HG02943 (cell line): Measurements from ENCODE around the gene SLC6A11.

ENCODE experiments used
- ATAC-seq: cut with Tn5 transposase; IDR thresholded peaks from one replicate; pipeline ENCODE4 v1.9.1; 2021; ENCODE audit warnings: mild to moderate bottlenecking, low read depth, moderate library complexity; ENCODE audit not compliant: unreplicated experiment

SLC6A11 gene

DNA sequence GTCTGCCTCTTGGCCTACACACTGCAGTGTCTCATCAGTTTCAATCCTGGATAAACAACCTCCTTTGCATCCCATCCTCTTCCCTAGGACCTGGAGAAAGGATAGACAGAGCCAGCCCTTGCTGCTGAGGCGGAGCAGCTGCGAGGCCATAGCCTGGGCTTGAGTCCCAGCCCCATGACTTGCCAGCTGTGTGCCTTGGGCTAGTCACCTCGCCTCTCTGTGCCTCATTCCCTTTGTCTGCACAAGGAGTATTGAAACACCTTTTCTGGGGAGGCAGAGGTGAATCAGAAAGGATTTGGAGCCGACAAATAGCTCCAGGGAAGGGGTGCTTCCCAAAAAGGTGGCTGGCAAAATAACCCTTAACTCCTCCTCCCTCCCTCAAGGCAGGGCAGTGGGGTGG lies 111.5 kb downstream of the SLC6A11 start:
- ATAC-seq, result no peak

DNA sequence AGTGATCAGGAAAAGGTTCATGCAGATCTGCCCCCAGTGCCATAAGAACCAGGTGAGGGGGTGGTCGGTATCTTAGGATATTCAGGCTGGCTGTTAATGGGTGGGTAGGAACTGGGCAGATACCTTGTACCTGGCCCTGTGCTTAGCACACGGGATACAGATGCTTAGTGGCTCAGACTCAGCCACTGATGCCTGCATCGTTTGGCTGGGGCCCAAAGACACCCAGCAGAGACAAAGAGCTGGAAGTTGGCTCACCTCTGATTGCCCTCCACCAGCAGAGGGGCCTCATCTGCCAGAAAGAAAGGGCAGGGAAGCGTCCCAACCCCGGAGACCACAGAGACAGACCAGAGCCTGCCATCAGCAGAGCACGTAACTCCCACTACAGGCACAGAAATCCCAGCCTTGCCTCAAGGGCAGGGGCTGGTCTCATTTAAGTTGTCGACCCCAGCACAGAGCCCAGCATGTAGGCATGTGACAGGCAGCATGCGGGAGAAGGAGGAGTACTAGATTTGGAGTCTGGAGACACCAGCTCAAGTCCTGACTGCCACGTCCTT lies 112.5 kb downstream of the SLC6A11 start:
- no peak for ATAC-seq

DNA sequence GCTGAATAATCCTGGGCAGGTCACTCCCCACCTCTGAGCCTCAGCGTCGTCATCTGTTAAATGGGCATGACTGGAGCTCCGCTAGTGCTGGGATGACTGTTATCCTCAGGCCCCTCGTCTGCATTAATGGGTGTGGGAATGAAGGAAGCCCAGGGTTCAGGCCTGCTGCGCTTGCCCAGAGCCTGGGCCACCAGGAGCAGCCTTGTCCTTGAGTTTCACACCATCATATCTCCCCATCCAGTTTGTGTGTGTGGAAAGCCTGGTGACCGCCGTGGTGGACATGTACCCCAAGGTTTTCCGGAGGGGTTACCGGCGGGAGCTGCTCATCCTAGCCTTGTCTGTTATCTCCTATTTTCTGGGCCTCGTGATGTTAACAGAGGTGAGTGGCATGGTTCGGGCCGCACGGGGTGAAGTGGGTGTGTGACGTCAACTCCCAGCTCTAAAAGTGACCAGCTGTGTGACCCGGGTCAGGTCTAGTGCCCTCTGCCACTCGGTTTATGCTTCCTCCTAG lies 113.0 kb downstream of the SLC6A11 start:
- ATAC-seq, result no peak

GRCh38 chr3:10929978-10930665 lies 114.1 kb downstream of the SLC6A11 start:
- no peak for ATAC-seq

DNA sequence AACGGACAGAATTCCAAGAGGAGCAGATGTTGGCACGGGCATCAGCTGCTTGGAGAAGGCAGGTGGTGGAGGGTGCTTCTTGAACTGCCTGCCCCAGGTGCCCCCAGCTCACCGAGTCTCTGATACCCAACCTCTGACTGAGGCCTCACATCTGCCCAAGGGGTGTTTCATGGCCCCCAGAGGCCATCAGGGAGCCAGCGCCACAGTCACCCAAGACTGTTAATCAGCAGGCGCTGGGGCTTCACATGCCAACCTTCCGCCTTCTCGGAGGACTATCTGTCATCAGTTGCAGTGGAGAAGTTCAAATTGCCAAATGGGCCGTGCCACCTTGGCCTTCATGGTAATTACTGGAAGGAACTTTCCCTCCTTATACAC lies 114.6 kb downstream of the SLC6A11 start:
- ATAC-seq, result no peak

GRCh38 chr3:10932596-10932995 lies 116.6 kb downstream of the SLC6A11 start:
- ATAC-seq, result no peak

DNA sequence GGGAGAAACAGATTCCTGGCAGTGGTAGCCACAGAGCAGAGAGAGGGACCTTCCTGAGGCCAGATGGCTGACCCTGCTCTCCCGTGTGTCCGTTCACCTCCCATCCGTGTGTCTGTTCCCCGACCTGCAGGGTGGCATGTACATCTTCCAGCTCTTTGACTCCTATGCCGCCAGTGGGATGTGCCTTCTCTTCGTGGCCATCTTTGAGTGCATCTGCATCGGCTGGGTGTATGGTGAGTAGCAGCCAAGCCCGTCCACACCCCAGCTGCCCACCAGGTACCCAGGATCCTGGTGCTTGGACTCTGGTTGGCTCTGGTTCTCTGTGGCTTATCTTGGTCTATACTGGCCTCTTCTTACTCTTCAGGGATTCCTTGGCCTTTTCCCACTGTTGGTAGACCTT lies 117.0 kb downstream of the SLC6A11 start:
- no peak for ATAC-seq

DNA sequence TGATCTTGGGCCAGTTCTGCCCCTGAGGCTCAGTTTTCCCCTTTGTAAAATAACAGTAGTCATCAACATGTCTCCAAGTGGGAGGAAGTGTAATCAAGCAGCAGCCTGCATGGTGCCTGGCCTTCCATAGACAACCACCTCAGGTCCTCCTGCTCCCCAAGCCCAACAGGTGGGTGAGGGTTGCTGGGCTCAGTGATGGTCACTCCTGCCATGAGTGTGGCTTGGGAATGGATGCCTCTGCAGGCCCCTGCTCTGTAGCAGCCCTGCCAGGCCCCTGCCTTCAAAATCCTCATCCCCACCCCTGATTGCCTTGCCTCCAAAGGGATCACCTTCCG lies 117.4 kb downstream of the SLC6A11 start:
- ATAC-seq, result no peak

DNA sequence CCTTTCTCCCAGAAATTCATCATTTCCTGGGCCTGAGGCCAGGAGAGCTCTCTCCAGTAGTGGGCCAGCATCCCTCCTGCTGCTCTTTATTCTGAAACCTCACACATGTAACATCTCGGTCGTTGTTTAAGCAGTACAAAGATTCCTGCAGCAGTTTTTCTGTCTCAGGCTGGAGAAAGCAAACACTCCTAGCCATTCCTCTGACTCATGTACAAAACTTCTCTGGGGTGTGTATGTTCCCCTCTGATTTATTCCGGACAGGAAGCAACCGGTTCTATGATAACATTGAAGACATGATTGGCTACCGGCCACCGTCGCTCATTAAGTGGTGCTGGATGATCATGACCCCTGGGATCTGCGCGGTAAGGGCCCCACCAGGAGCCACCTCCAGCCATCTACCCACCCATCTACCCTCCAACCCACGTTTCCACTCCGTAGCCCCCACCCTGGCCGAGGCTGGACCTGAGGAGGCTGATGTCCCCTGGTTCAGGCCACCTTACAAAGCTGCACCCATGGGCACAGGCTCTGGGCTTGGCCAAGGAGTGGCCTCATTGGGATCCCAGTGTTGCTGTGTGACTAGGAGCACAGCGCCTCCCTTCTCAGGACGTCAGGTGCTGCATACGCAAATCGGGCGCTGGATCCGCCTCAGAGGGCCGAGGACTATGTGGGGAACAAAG lies 117.9 kb downstream of the SLC6A11 start:
- ATAC-seq, result no peak

- ATAC-seq, result no peak
Observed at GRCh38 chr3:10935028-10935427, 119.0 kb downstream of the SLC6A11 start.

- no peak for ATAC-seq
Observed at GRCh38 chr3:10935846-10936631, 120.0 kb downstream of the SLC6A11 start.

DNA sequence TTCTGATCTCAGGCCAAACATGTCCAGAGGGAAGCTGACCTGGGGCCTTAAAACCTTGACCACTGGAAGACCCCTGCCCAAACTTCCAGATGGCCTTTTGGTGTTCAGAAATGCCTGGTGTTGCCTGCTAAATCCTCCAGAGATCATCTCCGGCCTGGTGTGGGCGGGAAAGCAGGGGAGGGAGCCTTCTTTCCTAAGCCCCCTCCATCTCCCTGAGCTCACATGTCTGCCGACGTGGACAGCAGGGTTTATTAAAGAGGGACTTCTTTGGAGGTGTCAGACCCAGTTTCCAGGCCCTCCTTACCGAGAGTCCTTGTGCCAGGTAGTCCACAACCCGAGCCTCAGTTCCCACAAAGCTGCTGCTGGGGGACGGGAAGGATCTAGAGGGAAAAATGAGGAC lies 120.7 kb downstream of the SLC6A11 start:
- no peak for ATAC-seq

DNA sequence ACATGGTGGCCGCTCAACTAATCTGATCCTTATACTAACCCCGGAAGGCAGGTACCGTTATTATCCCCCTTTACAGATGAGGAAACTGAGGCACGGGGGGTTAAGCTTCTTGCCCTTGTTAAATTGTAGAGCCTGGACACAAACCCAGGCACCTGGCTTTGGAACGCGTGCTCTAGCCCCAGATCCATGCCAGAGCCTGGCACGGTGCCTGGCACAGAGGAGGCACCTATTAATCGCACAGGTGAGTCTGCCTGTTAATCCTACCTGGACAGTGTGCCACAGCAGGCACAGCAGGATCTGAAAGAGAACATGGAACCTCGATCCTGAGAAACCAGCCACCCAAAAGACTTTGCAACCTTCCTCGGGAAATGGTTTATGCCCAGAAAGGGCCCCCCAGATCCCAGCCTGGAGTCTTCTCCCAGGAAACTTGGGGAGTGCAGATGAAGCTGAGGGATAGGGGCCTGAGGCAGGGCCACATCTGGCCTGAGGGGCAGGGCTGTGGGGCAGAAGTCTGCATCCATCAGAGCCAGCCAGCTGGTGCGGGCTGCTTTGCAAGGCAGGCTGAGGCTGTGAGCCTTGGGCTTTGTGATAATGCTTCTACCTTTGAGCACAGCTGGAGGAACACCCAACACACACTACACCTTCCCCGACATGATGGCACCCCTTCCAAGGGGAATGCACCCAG lies 121.3 kb downstream of the SLC6A11 start:
- ATAC-seq, result no peak

DNA sequence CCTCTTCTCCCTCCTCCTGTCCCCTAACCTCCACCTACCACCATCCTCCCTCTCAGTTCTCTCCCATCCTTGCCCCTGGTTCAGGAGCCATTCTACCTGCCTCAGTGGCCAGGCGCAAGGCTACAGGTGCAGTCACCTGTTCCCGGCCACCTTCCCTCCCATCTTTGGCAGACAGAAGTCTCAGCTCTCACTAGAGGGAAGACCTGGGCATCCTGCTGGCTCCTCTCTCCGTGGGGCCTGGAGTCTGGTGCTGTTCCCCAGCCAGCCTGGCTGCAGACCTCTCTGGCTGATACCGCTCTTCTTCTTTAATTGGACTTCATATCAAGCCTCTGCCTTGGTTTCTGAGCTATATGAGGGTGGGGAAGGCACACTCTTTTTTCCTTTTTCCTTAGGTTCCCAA lies 123.5 kb downstream of the SLC6A11 start:
- no peak for ATAC-seq

- no peak for ATAC-seq
Observed at GRCh38 chr3:10940106-10940505, 124.1 kb downstream of the SLC6A11 start.

DNA sequence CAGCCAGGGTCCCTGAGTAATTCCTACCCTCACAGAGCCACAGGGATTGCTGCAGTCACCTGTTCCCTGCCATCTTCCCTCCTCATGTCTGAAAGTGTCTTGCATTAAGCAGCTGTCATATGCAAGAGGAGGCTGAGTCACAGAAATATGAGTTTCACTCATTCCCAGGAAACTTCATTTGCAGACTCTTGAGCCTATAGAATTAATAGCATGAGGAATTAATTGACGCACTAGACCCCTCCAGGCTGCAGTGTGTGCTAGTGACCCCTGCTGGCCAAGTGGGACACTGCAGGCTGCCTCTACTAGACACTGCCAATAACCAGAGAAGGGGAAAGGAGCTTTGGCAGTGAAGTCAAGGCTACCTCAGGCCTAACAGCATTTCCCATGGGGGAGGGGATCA lies 125.9 kb downstream of the SLC6A11 start:
- ATAC-seq, result no peak

DNA sequence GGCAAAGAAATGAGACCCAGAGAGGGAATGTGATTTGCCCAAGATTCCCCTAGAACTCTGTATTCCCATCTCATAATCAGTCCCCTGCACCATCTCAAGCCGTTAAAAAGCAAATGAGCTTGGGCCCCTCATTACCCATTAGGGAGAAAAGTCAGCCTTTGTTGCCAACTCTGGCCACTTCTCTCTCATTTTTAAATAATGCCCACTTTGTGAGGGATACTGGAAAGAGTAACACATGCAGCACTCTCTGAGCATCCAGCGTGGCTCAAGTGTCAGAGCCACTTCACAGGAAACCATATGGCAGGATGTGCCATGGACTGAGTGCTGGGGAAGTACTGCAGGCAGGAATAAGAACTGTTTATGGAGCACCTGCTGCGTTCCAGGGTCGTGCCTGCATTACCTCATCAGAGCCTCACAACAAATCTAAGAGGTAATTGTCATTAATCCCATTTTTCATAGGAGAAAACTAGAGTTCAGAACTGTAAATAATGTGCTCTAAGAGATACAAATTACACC lies 126.7 kb downstream of the SLC6A11 start:
- no peak for ATAC-seq

- ATAC-seq, result no peak
Observed at GRCh38 chr3:10944866-10945265, 128.8 kb downstream of the SLC6A11 start.

DNA sequence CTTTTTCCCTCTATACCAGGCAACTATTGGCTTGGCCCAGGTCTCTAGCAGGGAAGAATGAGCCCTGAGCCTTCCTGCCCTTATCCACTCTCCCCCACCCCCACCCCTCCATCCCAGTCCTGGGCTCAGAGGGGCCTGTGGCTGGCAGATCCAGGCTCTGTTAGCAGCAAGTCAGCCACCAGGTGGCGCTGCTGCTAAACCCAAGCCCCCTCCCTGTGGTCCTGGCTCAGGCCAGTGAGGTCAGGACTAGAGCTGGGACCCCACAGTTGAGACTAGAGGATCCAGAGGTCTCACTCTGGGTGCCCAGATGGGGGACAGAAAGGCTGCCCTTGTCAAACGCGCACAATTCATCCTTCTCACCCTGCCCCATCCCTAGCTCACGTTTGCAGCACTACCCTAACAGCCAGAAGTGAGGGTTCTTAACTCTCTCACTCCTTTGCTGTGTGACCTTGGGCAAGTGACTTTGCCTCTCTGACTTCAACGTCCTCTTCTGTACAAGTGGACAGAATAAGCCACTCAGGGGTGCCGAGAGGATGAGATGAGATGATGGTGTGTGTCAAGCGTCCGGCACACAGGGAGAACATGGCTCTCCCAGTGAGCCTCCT lies 129.8 kb downstream of the SLC6A11 start:
- no peak for ATAC-seq

- ATAC-seq, result no peak
Observed at GRCh38 chr3:10946526-10946925, 130.5 kb downstream of the SLC6A11 start.
